ENCODE data around the gene MEF2B.
"Not testable (repeated sequence)": the region's sequence is repeated elsewhere in the genome, so short reads cannot be mapped to it uniquely, and the experiment has no call there.

Gene MEF2B

GRCh38 chr19:19192910-19193423, 22.9 kb upstream of the MEF2B start:
- no peak for DNase-seq (ENCODE audit: low read depth)

GRCh38 chr19:19192078-19192882, 22.2 kb upstream of the MEF2B start, which contains the start of the genes BORCS8 and RFXANK:
BORCS8 (minus strand) TSS chr19:19192152; CDS start chr19:19192117, 35 bp downstream.
RFXANK (plus strand) TSS chr19:19192258; CDS start chr19:19193947, 1,689 bp downstream.
- peak; percentile 98 for DNase-seq (ENCODE audit: low read depth)

GRCh38 chr19:19191768-19192077, 21.7 kb upstream of the MEF2B start:
- no peak for DNase-seq (ENCODE audit: low read depth)

- no peak for DNase-seq (ENCODE audit: low read depth)
These were observed 16.7 kb upstream of the MEF2B start for GRCh38 chr19:19186742-19187141.

GRCh38 chr19:19185853-19186740, 16.0 kb upstream of the MEF2B start:
- DNase-seq (ENCODE audit: low read depth) = peak; percentile 35

- no peak for DNase-seq (ENCODE audit: low read depth)
These were observed 11.5 kb upstream of the MEF2B start for GRCh38 chr19:19181488-19181998.

- no peak for DNase-seq (ENCODE audit: low read depth)
These were observed 9.7 kb upstream of the MEF2B start for GRCh38 chr19:19179548-19180441.

GRCh38 chr19:19176950-19177349, 6.9 kb upstream of the MEF2B start:
- no peak for DNase-seq (ENCODE audit: low read depth)

- not testable (repeated sequence) for DNase-seq (ENCODE audit: low read depth)
These were observed 3.2 kb upstream of the MEF2B start for GRCh38 chr19:19173243-19173642.

- no peak for DNase-seq (ENCODE audit: low read depth)
These were observed 1.9 kb upstream of the MEF2B start for GRCh38 chr19:19171821-19172532.

- no peak for DNase-seq (ENCODE audit: low read depth)
These were observed 1.0 kb upstream of the MEF2B start for GRCh38 chr19:19170873-19171672.

GRCh38 chr19:19169236-19170052, 619 bp downstream of the MEF2B start:
- no peak for DNase-seq (ENCODE audit: low read depth)

- DNase-seq (ENCODE audit: low read depth) = no peak
These were observed 2.5 kb downstream of the MEF2B start for GRCh38 chr19:19167612-19168011.

GRCh38 chr19:19165396-19165795, 4.7 kb downstream of the MEF2B start:
- DNase-seq (ENCODE audit: low read depth) = no peak

- no peak for DNase-seq (ENCODE audit: low read depth)
These were observed 7.6 kb downstream of the MEF2B start for GRCh38 chr19:19162495-19162894.

- no peak for DNase-seq (ENCODE audit: low read depth)
These were observed 9.5 kb downstream of the MEF2B start for GRCh38 chr19:19160461-19161035.

GRCh38 chr19:19159534-19159933, 10.5 kb downstream of the MEF2B start:
- no peak for DNase-seq (ENCODE audit: low read depth)

GRCh38 chr19:19157808-19158207, 12.3 kb downstream of the MEF2B start:
- DNase-seq (ENCODE audit: low read depth) = no peak

Measured in activated gamma-delta T cell treated with anti-CD3 and anti-CD28 coated beads, Interleukin-2, amount 50 U/mL, for 16 hours (primary cell).